GM13976 (cell line): ENCODE results near the gene SLC39A11.

Experiments
- DNase-seq: peaks from one replicate; pipeline ENCODE4 v3.0.0; 2012; ENCODE audit warnings: low spot score
- CTCF ChIP-seq: IDR thresholded peaks from 2 replicates; pipeline ENCODE4 v1.5.1; 2012; ENCODE audit warnings: borderline replicate concordance, mild to moderate bottlenecking; ENCODE audit not compliant: insufficient read depth; ENCODE audit errors: extremely low read depth, missing control alignments, control extremely low read depth
- in situ Hi-C: fragments of 300-500 bp; cut with MboI; formaldehyde crosslinking; loops from one replicate; pipeline ENCODE4 v1.12.0; 2022; ENCODE audit warnings: low sequenced_read_pairs, mixed read lengths, inconsistent platforms; ENCODE audit not compliant: unreplicated experiment

The SLC39A11 gene

DNA sequence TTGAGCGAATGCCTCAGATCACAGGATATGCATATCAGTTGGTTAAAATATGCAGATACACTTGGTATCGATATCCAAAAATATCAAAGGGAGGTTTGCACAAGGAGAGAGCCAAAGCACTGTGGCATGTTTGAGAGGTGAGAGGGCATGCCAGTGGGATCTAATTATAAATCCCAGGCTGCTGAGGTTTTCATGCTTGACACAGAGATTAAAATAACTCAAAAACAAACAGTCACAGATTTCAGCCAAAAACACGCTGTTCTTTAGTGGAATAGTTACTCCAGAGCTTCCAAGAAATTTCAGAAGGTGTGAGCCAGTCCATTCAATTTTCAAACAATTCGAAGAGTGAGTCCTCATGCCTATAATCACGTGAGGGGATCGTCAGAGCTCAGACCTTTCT lies 493.8 kb downstream of the SLC39A11 start:
- no peak for TF ChIP-seq CTCF
- DNase-seq, result no peak
- in situ Hi-C loops, result no loop called here

- in situ Hi-C loops, result no loop called here
- TF ChIP-seq CTCF, result no peak
- DNase-seq, result no peak
These were observed 495.0 kb downstream of the SLC39A11 start for GRCh38 chr17:72597354-72598087.
